SU-DHL-6 (cell line): ENCODE results near the gene RACGAP1.

Experiments used
- EZH2phosphoT487 ChIP-seq: fragments of 200-600 bp; sonication (generic), shearing (Covaris generic); conservative IDR thresholded peaks from 2 replicates; pipeline ENCODE4 v1.6.1; 2018; ENCODE audit warnings: mild to moderate bottlenecking, antibody characterized with exemption, low read length, moderate library complexity, mixed read lengths
- TF ChIP-seq, protein P1 (sequence below): fragments of 200-600 bp; sonication (generic); IDR thresholded peaks from one replicate; pipeline ENCODE4 v1.5.1; 2017; ENCODE audit warnings: antibody characterized with exemption, mild to moderate bottlenecking, low read length, moderate library complexity; ENCODE audit not compliant: insufficient read depth, poor library complexity, severe bottlenecking

DNA sequence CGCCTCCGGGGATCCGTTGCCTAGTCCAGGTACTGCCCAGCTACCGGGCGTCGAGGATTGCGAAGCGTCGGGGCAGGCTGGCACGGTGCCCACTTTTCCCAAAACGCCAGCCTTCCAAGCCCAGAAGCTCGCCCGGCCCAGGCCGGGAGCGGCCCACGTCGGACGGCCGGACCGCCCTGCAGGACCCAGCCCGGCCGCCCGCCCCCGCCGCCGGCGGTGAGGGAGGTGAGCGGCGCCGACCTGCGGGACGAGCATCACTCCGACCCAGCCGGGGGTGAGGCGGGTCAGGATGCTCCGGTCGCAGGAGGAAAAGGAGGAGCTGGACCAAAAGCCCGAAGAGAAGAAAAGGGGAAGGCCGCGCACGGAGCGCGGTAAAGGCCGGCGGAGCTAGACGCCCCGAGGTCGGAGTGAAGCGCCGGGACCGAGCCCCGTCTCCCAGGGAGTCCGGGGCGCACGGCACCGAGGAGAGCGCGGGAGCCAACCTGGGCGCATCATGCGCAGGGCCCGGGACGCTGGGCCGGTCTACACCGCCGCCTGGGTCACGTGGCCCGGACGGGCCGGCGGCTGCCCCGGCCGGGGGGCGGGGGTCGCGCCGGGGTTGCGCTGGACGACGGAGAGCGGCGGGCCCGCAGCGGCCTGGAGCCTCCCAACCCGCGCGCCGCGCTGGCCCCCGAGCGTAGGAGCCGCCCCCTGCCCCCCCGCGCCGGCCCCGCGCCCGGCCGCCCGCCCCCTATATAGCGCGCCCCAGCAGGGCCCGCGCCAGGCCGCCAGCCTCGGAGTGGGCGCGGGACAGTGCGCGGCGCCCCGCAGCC lies 64.0 kb downstream of the RACGAP1 start, which contains the start of gene AQP5:
- TF ChIP-seq, protein P1, sequence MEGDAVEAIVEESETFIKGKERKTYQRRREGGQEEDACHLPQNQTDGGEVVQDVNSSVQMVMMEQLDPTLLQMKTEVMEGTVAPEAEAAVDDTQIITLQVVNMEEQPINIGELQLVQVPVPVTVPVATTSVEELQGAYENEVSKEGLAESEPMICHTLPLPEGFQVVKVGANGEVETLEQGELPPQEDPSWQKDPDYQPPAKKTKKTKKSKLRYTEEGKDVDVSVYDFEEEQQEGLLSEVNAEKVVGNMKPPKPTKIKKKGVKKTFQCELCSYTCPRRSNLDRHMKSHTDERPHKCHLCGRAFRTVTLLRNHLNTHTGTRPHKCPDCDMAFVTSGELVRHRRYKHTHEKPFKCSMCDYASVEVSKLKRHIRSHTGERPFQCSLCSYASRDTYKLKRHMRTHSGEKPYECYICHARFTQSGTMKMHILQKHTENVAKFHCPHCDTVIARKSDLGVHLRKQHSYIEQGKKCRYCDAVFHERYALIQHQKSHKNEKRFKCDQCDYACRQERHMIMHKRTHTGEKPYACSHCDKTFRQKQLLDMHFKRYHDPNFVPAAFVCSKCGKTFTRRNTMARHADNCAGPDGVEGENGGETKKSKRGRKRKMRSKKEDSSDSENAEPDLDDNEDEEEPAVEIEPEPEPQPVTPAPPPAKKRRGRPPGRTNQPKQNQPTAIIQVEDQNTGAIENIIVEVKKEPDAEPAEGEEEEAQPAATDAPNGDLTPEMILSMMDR: no peak
- no peak for TF ChIP-seq EZH2phosphoT487
